IMR-90 (cell line): Measurements from ENCODE around the gene TMED10. TPM values are rescaled to one million over a fixed set of nuclear protein-coding genes. Genes with fewer than 3 reads are reported as not detected.

Experiments used
- ATAC-seq: fragments of 200-7000 bp; cut with Tn5 transposase; 2 replicates; pipeline ENCODE4 v1.9.1; 2020; ENCODE audit warnings: low read depth, mild to moderate bottlenecking, moderate library complexity
- BruUV-seq: library from RNA; stranded (reverse); fragments of 400-500 nt; replicated peaks from 2 replicates; lab custom pipeline; 2021; lab: Mats Ljungman, UMichigan
- CTCF ChIA-PET: fragments of 300-600 bp; formaldehyde crosslinking; extraction: SDS; loops from one replicate; lab custom pipeline; 2021; ENCODE audit warnings: antibody characterized with exemption; lab: Yijun Ruan, JAX
- POLR2A ChIA-PET: fragments of 300-600 bp; sonication (Branson Sonifier 250); formaldehyde crosslinking; loops from one replicate; lab custom pipeline; 2022; ENCODE audit warnings: antibody characterized with exemption; ENCODE audit not compliant: unreplicated experiment; lab: Charles Lee
- DNase-seq: peaks from one replicate; pipeline ENCODE4 v3.0.0; 2013
- H2AFZ ChIP-seq: replicated peaks from 2 replicates; pipeline ENCODE3; 2013; ENCODE audit warnings: low read length, mild to moderate bottlenecking; ENCODE audit not compliant: poor library complexity
- H2AK5ac ChIP-seq: 2 replicates; pipeline ENCODE4 v1.6.1; 2013; ENCODE audit warnings: low read depth, low read length, inconsistent platforms
- H2AK9ac ChIP-seq: replicated peaks from 2 replicates; pipeline ENCODE3; 2013; ENCODE audit warnings: mild to moderate bottlenecking, low read depth, low read length, moderate library complexity; ENCODE audit not compliant: poor library complexity
- H2BK120ac ChIP-seq: 2 replicates; pipeline ENCODE4 v1.6.1; 2013; ENCODE audit warnings: low read depth, low read length, inconsistent platforms
- H2BK15ac ChIP-seq: 3 replicates; pipeline ENCODE4 v1.6.1; 2013; ENCODE audit warnings: low read depth, low read length, inconsistent platforms
- H2BK20ac ChIP-seq: 2 replicates; pipeline ENCODE4 v1.6.1; 2013; ENCODE audit warnings: low read depth, mild to moderate bottlenecking, inconsistent platforms, low read length, moderate library complexity
- H2BK5ac ChIP-seq: 2 replicates; pipeline ENCODE4 v1.6.1; 2013; ENCODE audit warnings: mild to moderate bottlenecking, low read depth, low read length, inconsistent platforms; ENCODE audit not compliant: poor library complexity, severe bottlenecking
- H3K14ac ChIP-seq: replicated peaks from 2 replicates; pipeline ENCODE4 v1.6.1; 2013; ENCODE audit warnings: low read depth, low read length, inconsistent platforms
- H3K18ac ChIP-seq: 2 replicates; pipeline ENCODE4 v1.6.1; 2013; ENCODE audit warnings: low read depth, low read length, control low read depth
- H3K23ac ChIP-seq: 2 replicates; pipeline ENCODE4 v1.6.1; 2013; ENCODE audit warnings: low read depth, low read length, inconsistent platforms
- H3K27ac ChIP-seq: 2 replicates; pipeline ENCODE4 v1.5.1; 2013; ENCODE audit warnings: mild to moderate bottlenecking, control low read depth, low read length; ENCODE audit not compliant: insufficient read depth
- H3K27me3 ChIP-seq: 2 replicates; pipeline ENCODE4 v1.6.1; 2013; ENCODE audit warnings: low read length; ENCODE audit not compliant: control insufficient read depth, insufficient read depth
- H3K36me3 ChIP-seq: 2 replicates; pipeline ENCODE4 v1.6.1; 2013; ENCODE audit warnings: low read length, mixed read lengths; ENCODE audit not compliant: control insufficient read depth, insufficient read depth
- H3K4ac ChIP-seq: 2 replicates; pipeline ENCODE4 v1.6.1; 2013; ENCODE audit warnings: low read depth, low read length, inconsistent platforms
- H3K4me1 ChIP-seq: 2 replicates; pipeline ENCODE4 v1.6.1; 2013; ENCODE audit warnings: low read length, mixed read lengths; ENCODE audit not compliant: control insufficient read depth, insufficient read depth
- H3K4me2 ChIP-seq: 2 replicates; pipeline ENCODE4 v1.6.1; 2013; ENCODE audit warnings: low read depth, mild to moderate bottlenecking, control low read depth, low read length, moderate library complexity
- H3K4me3 ChIP-seq: 2 replicates; pipeline ENCODE4 v1.5.1; 2013; ENCODE audit warnings: low read depth, mild to moderate bottlenecking, control low read depth, low read length, moderate library complexity; ENCODE audit not compliant: insufficient read depth
- H3K56ac ChIP-seq: 2 replicates; pipeline ENCODE4 v1.6.1; 2013; ENCODE audit warnings: low read length, inconsistent platforms; ENCODE audit not compliant: insufficient read depth; ENCODE audit errors: extremely low read depth
- H3K79me1 ChIP-seq, 2 experiments: 2 replicates each; pipeline ENCODE4 v1.6.1; 2013; ENCODE audit warnings: low read length in 2 of 2, inconsistent platforms in 1 of 2, low read depth in 1 of 2
- H3K9ac ChIP-seq: 2 replicates; pipeline ENCODE4 v1.6.1; 2013; ENCODE audit warnings: low read depth, low read length, control low read depth
- H3K9me1 ChIP-seq: 2 replicates; pipeline ENCODE4 v1.6.1; 2013; ENCODE audit warnings: low read length, inconsistent platforms; ENCODE audit not compliant: insufficient read depth
- H3K9me3 ChIP-seq: 2 replicates; pipeline ENCODE4 v1.6.1; 2013; ENCODE audit warnings: low read length; ENCODE audit not compliant: control insufficient read depth, insufficient read depth
- H4K20me1 ChIP-seq: 2 replicates; pipeline ENCODE4 v1.6.1; 2013; ENCODE audit warnings: low read length, inconsistent platforms; ENCODE audit not compliant: insufficient read depth
- H4K5ac ChIP-seq: 2 replicates; pipeline ENCODE4 v1.6.1; 2013; ENCODE audit warnings: mild to moderate bottlenecking, low read depth, low read length, control low read depth
- H4K8ac ChIP-seq, 2 experiments: 2 replicates each; pipeline ENCODE4 v1.6.1; 2013; ENCODE audit warnings: low read depth in 2 of 2, low read length in 2 of 2, control low read depth in 1 of 2, inconsistent platforms in 1 of 2
- H4K91ac ChIP-seq: 2 replicates; pipeline ENCODE4 v1.6.1; 2013; ENCODE audit warnings: low read depth, low read length, inconsistent platforms; ENCODE audit not compliant: insufficient read depth
- BHLHE40 ChIP-seq: fragments of 150-350 bp; IDR thresholded peaks from 2 replicates; pipeline ENCODE4 v1.6.1; 2016; ENCODE audit warnings: mild to moderate bottlenecking, low read depth, low read length
- CEBPB ChIP-seq: IDR thresholded peaks from 2 replicates; pipeline ENCODE4 v1.6.1; 2012; ENCODE audit warnings: low read depth, low read length, improper control_type of control experiment
- CHD1 ChIP-seq: IDR thresholded peaks from 2 replicates; pipeline ENCODE4 v1.6.1; 2012; ENCODE audit warnings: low read depth, low read length, improper control_type of control experiment
- CTCF ChIP-seq: conservative IDR thresholded peaks from 2 replicates; pipeline ENCODE4 v1.5.1; 2012; ENCODE audit warnings: mild to moderate bottlenecking, low read depth, low read length, improper control_type of control experiment
- FOS ChIP-seq: fragments of 150-350 bp; IDR thresholded peaks from 2 replicates; pipeline ENCODE4 v1.6.1; 2016; ENCODE audit warnings: low read depth, low read length
- MAFK ChIP-seq: IDR thresholded peaks from 2 replicates; pipeline ENCODE4 v1.6.1; 2012; ENCODE audit warnings: low read depth, low read length, improper control_type of control experiment
- MAZ ChIP-seq: IDR thresholded peaks from 2 replicates; pipeline ENCODE4 v1.6.1; 2012; ENCODE audit warnings: low read depth, mild to moderate bottlenecking, low read length, improper control_type of control experiment, moderate library complexity, borderline replicate concordance
- MXI1 ChIP-seq: IDR thresholded peaks from 2 replicates; pipeline ENCODE4 v1.6.1; 2012; ENCODE audit warnings: low read depth, mild to moderate bottlenecking, low read length, moderate library complexity, borderline replicate concordance
- NFE2L2 ChIP-seq: fragments of 150-350 bp; IDR thresholded peaks from 2 replicates; pipeline ENCODE4 v1.6.1; 2016; ENCODE audit warnings: low read depth, mild to moderate bottlenecking, low read length
- POLR2A ChIP-seq: IDR thresholded peaks from 2 replicates; pipeline ENCODE4 v1.6.1; 2012; ENCODE audit warnings: mild to moderate bottlenecking, low read depth, low read length
- RAD21 ChIP-seq: IDR thresholded peaks from 2 replicates; pipeline ENCODE4 v1.6.1; 2012; ENCODE audit warnings: low read length, improper control_type of control experiment
- RFX5 ChIP-seq: IDR thresholded peaks from 2 replicates; pipeline ENCODE4 v1.8.0; 2012; ENCODE audit warnings: low read depth, mild to moderate bottlenecking, low read length, moderate library complexity
- SMC3 ChIP-seq: fragments of 150-350 bp; IDR thresholded peaks from 2 replicates; pipeline ENCODE4 v1.6.1; 2016; ENCODE audit warnings: low read depth, mild to moderate bottlenecking, antibody characterized with exemption, low read length, moderate library complexity
- USF2 ChIP-seq: fragments of 150-350 bp; IDR thresholded peaks from 2 replicates; pipeline ENCODE4 v1.6.1; 2017; ENCODE audit warnings: mild to moderate bottlenecking, antibody characterized with exemption, low read length, low read depth
- WGBS, 2 experiments: methylation state at CpG; one replicate each; pipeline versions ENCODE4 v1.1.5 to v1.1.7; 2013; ENCODE audit warnings: missing lambda C conversion rate in 2 of 2; ENCODE audit not compliant: insufficient read length in 1 of 2; ENCODE audit errors: extremely low coverage in 2 of 2; 5-methylcytosine and 5-hydroxymethylcytosine counted together
- dilution Hi-C: fragments of 300-500 bp; cut with HindIII; formaldehyde crosslinking; loops from one replicate; pipeline ENCODE4 v1.14.3; 2018; ENCODE audit warnings: low sequenced_read_pairs; ENCODE audit not compliant: unreplicated experiment
- in situ Hi-C: fragments of 300-500 bp; cut with MboI; formaldehyde crosslinking; loops from 3 replicates; pipeline ENCODE4 v1.14.3; 2019; ENCODE audit warnings: low sequenced_read_pairs, inconsistent platforms, mixed read lengths
- intact Hi-C: fragments of 100-400 bp; cut with micrococcal nuclease; formaldehyde crosslinking; loops from 2 replicates; pipeline ENCODE4 v1.10.0; 2022
- polyA plus RNA-seq, 3 experiments: library from polyadenylated mRNA; depleted of rRNA; stranded (reverse); fragments of >200 nt; gene quantifications; 2 replicates each; pipeline ENCODE4 v1.2.3, GENCODE V29; 2012; ENCODE audit warnings: low replicate concordance in 1 of 3
- total RNA-seq: library from RNA; depleted of rRNA; stranded (reverse); fragments of >200 nt; gene quantifications from 2 replicates; pipeline ENCODE4 v1.2.3, GENCODE V29; 2012

The TMED10 gene
- total and polyA plus RNA-seq, 2 of the 4 experiments (the other 2 are of a cell fraction): 254 to 441 TPM

GRCh38 chr14:75138492-75138891 is 37.9 kb downstream of the TMED10 start:
- ATAC-seq: no peak
- Histone ChIP-seq H3K4me2 (no peak overlapping the region), H4K91ac (no peak overlapping the region), H3K27me3 (no peaks in the 10 kb centered on the region), H3K79me1 (peaks cover 9 to 32% of the 10 kb centered on the region in 2 experiments; a peak in 3 of 4 replicates), H2BK120ac (no peak overlapping the region), H3K4me1 (peaks cover 2% of the 10 kb centered on the region; the same call in 1 of the 2 replicates), H2AFZ (no peak overlapping the region), H2AK5ac (no peak overlapping the region), H2AK9ac (no peak overlapping the region), H4K8ac (no peak overlapping the region), H2BK15ac (no peak overlapping the region), H4K5ac (no peak overlapping the region), H3K14ac (no peak overlapping the region), H3K4me3 (no peak overlapping the region), H3K9me1 (no peaks in the 10 kb centered on the region), H3K27ac (no peak overlapping the region), H3K18ac (no peak overlapping the region), H3K36me3 (peaks cover 14% of the 10 kb centered on the region), H3K56ac (no peak overlapping the region), H2BK5ac (no peak overlapping the region), H3K4ac (no peak overlapping the region), H3K9ac (no peak overlapping the region), H4K20me1 (peaks cover 14% of the 10 kb centered on the region; the same call in 1 of the 2 replicates), H3K9me3 (no peaks in the 10 kb centered on the region; the same call in 1 of the 2 replicates), H2BK20ac (no peak overlapping the region), H3K23ac (no peak overlapping the region)
- no CpG with 5 or more reads among the region's 1 CpG for WGBS, 2 experiments
- intact Hi-C loops (no loop called here), in situ Hi-C loops (loop anchor here (10.0 kb wide), 1 partner anchor 346 kb away; no protein-coding TSS in a partner anchor), dilution Hi-C loops (loop anchor here (25.0 kb wide), 1 partner anchor 174 kb away; no protein-coding TSS in a partner anchor)
- DNase-seq: no peak
- BruUV-seq: no TSS peak
- ChIA-PET CTCF (interaction anchor here (0.7 kb wide), 1 partner anchor 60 kb away, joined by 3 read pairs; no protein-coding TSS in a partner anchor), POLR2A (no interaction called here)
- TF ChIP-seq MAZ (no peak), FOS (no peak), BHLHE40 (no peak), POLR2A (no peak), MXI1 (no peak), RAD21 (no peak), MAFK (no peak), CHD1 (no peak), CTCF (no peak), CEBPB (no peak), USF2 (no peak), SMC3 (no peak), RFX5 (no peak), NFE2L2 (no peak)
